MM.1S (cell line): Measurements from ENCODE around the gene LMOD3.

Source experiments
- DNase-seq: peaks from one replicate; pipeline ENCODE4 v3.0.0-alpha.2; 2015
- H2AFZ ChIP-seq: fragments of 300-600 bp; sonication (generic); 2 replicates; pipeline ENCODE4 v1.6.0; 2016; ENCODE audit warnings: antibody characterized with exemption, low read length
- H3F3A ChIP-seq: fragments of 300-600 bp; sonication (generic); 2 replicates; pipeline ENCODE4 v1.6.1; 2016; ENCODE audit warnings: mild to moderate bottlenecking, antibody characterized with exemption, low read length, moderate library complexity, mixed read lengths; ENCODE audit not compliant: insufficient read depth
- H3K27ac ChIP-seq: fragments of 300-600 bp; sonication (generic); 2 replicates; pipeline ENCODE4 v1.5.1; 2016; ENCODE audit warnings: mild to moderate bottlenecking, low read length
- H3K27me3 ChIP-seq: fragments of 300-600 bp; sonication (generic); replicated peaks from 2 replicates; pipeline ENCODE4 v1.6.0; 2016; ENCODE audit warnings: low read length; ENCODE audit not compliant: insufficient read depth
- H3K36me3 ChIP-seq: fragments of 300-600 bp; sonication (generic); replicated peaks from 2 replicates; pipeline ENCODE4 v1.6.1; 2016; ENCODE audit warnings: mild to moderate bottlenecking, low read length, mixed read lengths; ENCODE audit not compliant: insufficient read depth
- H3K4me1 ChIP-seq: fragments of 300-600 bp; sonication (generic); 2 replicates; pipeline ENCODE4 v1.6.1; 2016; ENCODE audit warnings: low read length, mixed read lengths
- H3K4me2 ChIP-seq: fragments of 300-600 bp; sonication (generic); 2 replicates; pipeline ENCODE4 v1.6.0; 2016; ENCODE audit warnings: low read depth, low read length
- H3K4me3 ChIP-seq: fragments of 300-600 bp; sonication (generic); 2 replicates; pipeline ENCODE4 v1.5.1; 2016; ENCODE audit warnings: low read length, mixed read lengths
- H3K79me2 ChIP-seq: fragments of 300-600 bp; sonication (generic); 2 replicates; pipeline ENCODE4 v1.6.1; 2016; ENCODE audit warnings: mixed run types, low read length, mixed read lengths
- H3K9ac ChIP-seq: fragments of 300-600 bp; sonication (generic); 2 replicates; pipeline ENCODE4 v1.6.1; 2016; ENCODE audit warnings: low read length, mixed read lengths
- H3K9me2 ChIP-seq: fragments of 300-600 bp; sonication (generic); replicated peaks from 2 replicates; pipeline ENCODE4 v1.6.1; 2016; ENCODE audit warnings: mild to moderate bottlenecking, low read length, mixed read lengths; ENCODE audit not compliant: insufficient read depth
- H3K9me3 ChIP-seq: fragments of 300-600 bp; sonication (generic); replicated peaks from 2 replicates; pipeline ENCODE4 v1.6.1; 2016; ENCODE audit warnings: mild to moderate bottlenecking, low read length, mixed read lengths; ENCODE audit not compliant: insufficient read depth
- H4K20me1 ChIP-seq: fragments of 300-600 bp; sonication (generic); 2 replicates; pipeline ENCODE4 v1.6.1; 2016; ENCODE audit warnings: mild to moderate bottlenecking, low read length, moderate library complexity, mixed read lengths; ENCODE audit not compliant: insufficient read depth
- EZH2 ChIP-seq: fragments of 300-600 bp; sonication (generic); optimal IDR thresholded peaks from 2 replicates; pipeline ENCODE3; 2017; ENCODE audit warnings: low read depth, mild to moderate bottlenecking, antibody characterized with exemption, low read length, mixed read lengths
- EZH2phosphoT487 ChIP-seq: fragments of 300-600 bp; sonication (generic); IDR thresholded peaks from 2 replicates; pipeline ENCODE4 v1.6.1; 2018; ENCODE audit warnings: antibody characterized with exemption, low read length
- TF ChIP-seq, protein P1 (sequence below): fragments of 300-600 bp; sonication (generic); IDR thresholded peaks from 2 replicates; pipeline ENCODE4 v1.5.1; 2016; ENCODE audit warnings: antibody characterized with exemption, low read length, mixed read lengths

The LMOD3 gene

DNA sequence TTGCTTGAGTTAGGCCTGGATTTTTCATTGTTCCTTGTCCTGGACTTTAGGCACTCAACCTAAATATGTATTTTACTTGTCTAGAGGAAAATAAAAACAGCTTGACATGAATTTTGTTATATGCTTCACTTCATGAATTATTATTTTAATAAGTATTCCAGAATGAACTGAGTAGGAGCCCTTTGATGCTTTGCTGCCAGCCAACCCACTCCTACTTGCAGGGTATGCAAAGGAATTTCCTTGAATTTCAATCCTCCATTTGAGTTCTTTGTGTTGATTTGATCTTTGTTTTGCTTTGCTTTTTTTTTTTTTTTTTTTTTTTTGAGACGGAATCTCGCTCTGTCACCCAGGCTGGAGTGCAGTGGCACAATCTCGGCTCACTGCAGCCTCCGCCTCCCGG is 26.1 kb downstream of the LMOD3 start:
- DNase-seq: no peak
- Histone ChIP-seq H3K79me2 (peaks cover 93% of the 10 kb centered on the region), H3K9me3 (no peaks in the 10 kb centered on the region), H3K4me2 (peak overlapping the region; percentile 61), H3F3A (peaks cover 51% of the 10 kb centered on the region), H3K27me3 (no peaks in the 10 kb centered on the region), H3K4me1 (peaks cover 52% of the 10 kb centered on the region), H2AFZ (no peak overlapping the region), H3K4me3 (peak overlapping the region; percentile 27; the same call in 1 of the 2 replicates), H3K9me2 (no peaks in the 10 kb centered on the region), H4K20me1 (no peaks in the 10 kb centered on the region), H3K27ac (peak overlapping the region; percentile 91; the same call in 1 of the 2 replicates), H3K36me3 (no peaks in the 10 kb centered on the region; the same call in 1 of the 2 replicates), H3K9ac (peak overlapping the region; percentile 18; the same call in 1 of the 2 replicates)
- TF ChIP-seq EZH2: no peak

DNA sequence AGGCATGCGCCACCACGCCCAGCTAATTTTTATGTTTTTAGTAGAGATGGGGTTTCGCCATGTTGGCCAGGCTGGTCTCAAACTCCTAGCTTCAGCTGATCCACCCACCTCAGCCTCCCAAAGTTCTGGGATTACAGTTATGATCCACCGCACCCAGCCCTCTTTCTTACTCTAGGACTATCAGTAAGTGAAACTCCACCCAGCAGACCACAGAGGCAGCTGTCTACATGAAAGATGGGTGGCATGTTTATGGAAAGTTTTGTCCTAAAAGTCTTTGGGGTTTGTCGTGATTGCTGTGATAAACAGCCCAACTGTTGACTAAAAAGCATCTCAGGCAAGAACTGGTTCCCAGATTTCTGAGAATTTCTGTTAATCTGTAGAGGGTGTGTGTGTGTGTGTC is 26.8 kb downstream of the LMOD3 start:
- Histone ChIP-seq H4K20me1 (no peaks in the 10 kb centered on the region), H3F3A (peaks cover 58% of the 10 kb centered on the region), H3K9me3 (no peaks in the 10 kb centered on the region), H3K4me1 (peaks cover 54% of the 10 kb centered on the region), H3K27ac (peak overlapping the region; percentile 91; the same call in 1 of the 2 replicates), H3K9me2 (no peaks in the 10 kb centered on the region), H3K36me3 (no peaks in the 10 kb centered on the region; the same call in 1 of the 2 replicates), H3K27me3 (no peaks in the 10 kb centered on the region), H3K79me2 (peaks cover 93% of the 10 kb centered on the region), H3K9ac (peak overlapping the region; percentile 18; the same call in 1 of the 2 replicates), H3K4me3 (peak overlapping the region; percentile 27; the same call in 1 of the 2 replicates), H2AFZ (no peak overlapping the region), H3K4me2 (peak overlapping the region; percentile 61)
- TF ChIP-seq EZH2phosphoT487: no peak
- no peak for TF ChIP-seq EZH2
- TF ChIP-seq, protein P1, sequence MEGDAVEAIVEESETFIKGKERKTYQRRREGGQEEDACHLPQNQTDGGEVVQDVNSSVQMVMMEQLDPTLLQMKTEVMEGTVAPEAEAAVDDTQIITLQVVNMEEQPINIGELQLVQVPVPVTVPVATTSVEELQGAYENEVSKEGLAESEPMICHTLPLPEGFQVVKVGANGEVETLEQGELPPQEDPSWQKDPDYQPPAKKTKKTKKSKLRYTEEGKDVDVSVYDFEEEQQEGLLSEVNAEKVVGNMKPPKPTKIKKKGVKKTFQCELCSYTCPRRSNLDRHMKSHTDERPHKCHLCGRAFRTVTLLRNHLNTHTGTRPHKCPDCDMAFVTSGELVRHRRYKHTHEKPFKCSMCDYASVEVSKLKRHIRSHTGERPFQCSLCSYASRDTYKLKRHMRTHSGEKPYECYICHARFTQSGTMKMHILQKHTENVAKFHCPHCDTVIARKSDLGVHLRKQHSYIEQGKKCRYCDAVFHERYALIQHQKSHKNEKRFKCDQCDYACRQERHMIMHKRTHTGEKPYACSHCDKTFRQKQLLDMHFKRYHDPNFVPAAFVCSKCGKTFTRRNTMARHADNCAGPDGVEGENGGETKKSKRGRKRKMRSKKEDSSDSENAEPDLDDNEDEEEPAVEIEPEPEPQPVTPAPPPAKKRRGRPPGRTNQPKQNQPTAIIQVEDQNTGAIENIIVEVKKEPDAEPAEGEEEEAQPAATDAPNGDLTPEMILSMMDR: no peak
- peak; percentile 79 for DNase-seq

DNA sequence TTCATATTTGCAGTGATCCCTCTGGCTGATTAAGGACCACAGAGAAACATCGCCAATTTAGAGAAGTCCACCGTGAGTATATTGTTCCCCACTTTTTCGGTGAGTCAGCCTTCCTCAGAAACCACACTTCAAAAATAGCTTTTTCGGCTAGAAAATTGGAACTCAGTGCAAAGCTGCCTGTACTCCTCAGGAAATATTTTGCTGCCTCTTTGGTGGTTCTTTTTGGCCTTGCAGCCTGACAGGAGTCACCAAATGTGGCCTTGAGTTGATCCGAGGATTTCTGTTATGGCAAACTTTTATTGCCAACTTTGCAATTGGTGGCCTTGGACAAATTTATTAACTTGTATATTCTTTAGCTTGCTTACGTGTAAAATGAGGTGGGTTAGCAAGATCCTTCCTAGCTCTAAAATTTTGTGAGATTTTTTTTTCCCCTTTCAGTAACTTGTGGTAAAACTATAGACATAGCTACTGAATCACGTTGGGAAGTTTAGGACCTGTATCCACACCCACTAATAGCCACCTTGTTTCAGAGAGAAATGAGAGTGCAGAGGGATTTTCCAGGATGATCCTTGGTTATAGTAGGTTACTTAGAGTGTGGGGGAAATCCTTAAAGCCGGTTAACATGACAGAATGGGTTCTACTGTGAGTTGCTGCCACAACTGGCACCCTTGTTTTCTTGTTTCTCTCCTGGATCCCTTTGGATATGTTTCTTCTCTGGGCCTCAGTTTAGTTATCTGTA is 27.8 kb downstream of the LMOD3 start:
- H3K9me2 ChIP-seq: no peaks in the 10 kb centered on the region
- no peak overlapping the region for H2AFZ ChIP-seq
- H3K4me1 ChIP-seq: peaks cover 64% of the 10 kb centered on the region
- peaks cover 93% of the 10 kb centered on the region for H3K79me2 ChIP-seq
- H3K4me2 ChIP-seq: peak overlapping the region; percentile 89
- peak overlapping the region; percentile 58 for H3K9ac ChIP-seq
- TF ChIP-seq, protein P1: no peak
- TF ChIP-seq EZH2phosphoT487 (no peak), EZH2 (no peak)
- H3K9me3 ChIP-seq: no peaks in the 10 kb centered on the region
- peaks cover 68% of the 10 kb centered on the region for H3F3A ChIP-seq
- no peaks in the 10 kb centered on the region for H4K20me1 ChIP-seq
- peak; percentile 49 for DNase-seq
- H3K36me3 ChIP-seq: no peaks in the 10 kb centered on the region; the same call in 1 of the 2 replicates
- H3K27me3 ChIP-seq: no peaks in the 10 kb centered on the region
- H3K27ac ChIP-seq: peak overlapping the region; percentile 91
- peak overlapping the region; percentile 29 for H3K4me3 ChIP-seq
